HEK293T (cell line): ENCODE measurements around the gene TBC1D24.
"Not testable (repeated sequence)": the region's sequence is repeated elsewhere in the genome, so short reads cannot be mapped to it uniquely, and the experiment has no call there.

Source experiments
- CTCF ChIA-PET: fragments of 350-600 bp; formaldehyde crosslinking; extraction: SDS; loops from one replicate; lab custom pipeline; 2021; ENCODE audit warnings: antibody characterized with exemption, inconsistent platforms; lab: Yijun Ruan, JAX
- POLR2A ChIA-PET: fragments of 350-600 bp; formaldehyde crosslinking; extraction: SDS; loops from one replicate; lab custom pipeline; 2020; ENCODE audit warnings: antibody characterized with exemption, inconsistent platforms; lab: Yijun Ruan, JAX
- DNase-seq: peaks from one replicate; pipeline ENCODE4 v3.0.0; 2012; ENCODE audit warnings: mixed read lengths; ENCODE audit errors: extremely low spot score
- ARNT ChIP-seq: fragments of 450-650 bp; IDR thresholded peaks from 2 replicates; pipeline ENCODE4 v1.6.1; 2017; ENCODE audit warnings: mild to moderate bottlenecking
- BHLHE40 ChIP-seq: fragments of 450-650 bp; IDR thresholded peaks from 2 replicates; pipeline ENCODE4 v1.6.1; 2016; ENCODE audit warnings: mild to moderate bottlenecking, moderate library complexity, borderline replicate concordance
- CTBP1 ChIP-seq: fragments of 450-650 bp; IDR thresholded peaks from 2 replicates; pipeline ENCODE4 v1.6.1; 2016; ENCODE audit warnings: borderline replicate concordance
- FOXK2 ChIP-seq: fragments of 450-650 bp; IDR thresholded peaks from 2 replicates; pipeline ENCODE4 v1.6.1; 2016; ENCODE audit warnings: mild to moderate bottlenecking
- FOXM1 ChIP-seq: fragments of 450-650 bp; IDR thresholded peaks from 2 replicates; pipeline ENCODE4 v1.6.1; 2017; ENCODE audit warnings: mild to moderate bottlenecking, borderline replicate concordance
- HDGF ChIP-seq: fragments of 450-650 bp; IDR thresholded peaks from 2 replicates; pipeline ENCODE4 v1.6.1; 2017; ENCODE audit warnings: antibody characterized with exemption, borderline replicate concordance
- L3MBTL2 ChIP-seq: fragments of 450-650 bp; conservative IDR thresholded peaks from 2 replicates; pipeline ENCODE4 v1.6.1; 2016; ENCODE audit warnings: mild to moderate bottlenecking
- LEF1 ChIP-seq: fragments of 450-650 bp; IDR thresholded peaks from 2 replicates; pipeline ENCODE4 v1.6.1; 2017; ENCODE audit warnings: mild to moderate bottlenecking, borderline replicate concordance
- PKNOX1 ChIP-seq: fragments of 450-650 bp; IDR thresholded peaks from 2 replicates; pipeline ENCODE4 v1.6.1; 2016
- SP1 ChIP-seq: fragments of 450-650 bp; IDR thresholded peaks from 2 replicates; pipeline ENCODE4 v1.6.1; 2017
- TARDBP ChIP-seq: fragments of 450-650 bp; IDR thresholded peaks from 2 replicates; pipeline ENCODE4 v1.6.1; 2016
- ZNF384 ChIP-seq: fragments of 450-650 bp; IDR thresholded peaks from 2 replicates; pipeline ENCODE4 v1.6.1; 2016

TBC1D24 gene

GRCh38 chr16:2533142-2533755, 58.3 kb downstream of the TBC1D24 start:
- POLR2A ChIA-PET, result interaction anchor here (0.8 to 1.3 kb wide), 4 partner anchors 13 to 73 kb away, joined by 3 to 6 read pairs (median 4); partner anchors contain the start of genes AMDHD2 and TEDC2
- CTCF ChIA-PET, DNase-seq: not testable (repeated sequence)
- peak; percentile 90 for TF ChIP-seq ZNF384

GRCh38 chr16:2533912-2534311, 59.0 kb downstream of the TBC1D24 start:
- ChIA-PET POLR2A (no interaction called here), CTCF (no interaction called here)
- no peak for DNase-seq
- TF ChIP-seq L3MBTL2, result no peak

GRCh38 chr16:2534335-2534734, 59.4 kb downstream of the TBC1D24 start:
- POLR2A ChIA-PET, CTCF ChIA-PET, DNase-seq: not testable (repeated sequence)

GRCh38 chr16:2535625-2536013, 60.7 kb downstream of the TBC1D24 start:
- DNase-seq, result no peak
- POLR2A ChIA-PET, result interaction anchor here (1.0 to 1.3 kb wide), 2 partner anchors 20 to 380 kb away, joined by 3 read pairs; partner anchors contain the start of gene TRAF7
- no peak for TF ChIP-seq ZNF384
- TF ChIP-seq ARNT, result no peak
- no peak for TF ChIP-seq FOXK2
- no peak for TF ChIP-seq L3MBTL2
- no peak for TF ChIP-seq PKNOX1
- no peak for TF ChIP-seq CTBP1
- TF ChIP-seq TARDBP, result no peak
- TF ChIP-seq BHLHE40, result no peak
- TF ChIP-seq SP1, result no peak
- no peak for TF ChIP-seq HDGF
- TF ChIP-seq FOXM1, result no peak
- CTCF ChIA-PET, result no interaction called here

- ChIA-PET POLR2A (interaction anchor here (0.7 to 1.6 kb wide), 4 partner anchors 23 to 382 kb away, joined by 3 read pairs; partner anchors contain the start of gene TRAF7), CTCF (no interaction called here)
- peak; percentile 90 for TF ChIP-seq PKNOX1
- no peak for TF ChIP-seq L3MBTL2
- no peak for TF ChIP-seq LEF1
- DNase-seq, result peak; percentile 92
Measured at GRCh38 chr16:2537451-2538379, 62.8 kb downstream of the TBC1D24 start, which contains the start of gene PDPK1. Gene PDPK1, plus strand, starts transcription at chr16:2538021. Its CDS starts 92 bp downstream, at chr16:2538113.

- DNase-seq, CTCF ChIA-PET, POLR2A ChIA-PET: not testable (repeated sequence)
Measured at GRCh38 chr16:2539192-2539844, 64.4 kb downstream of the TBC1D24 start.

- CTCF ChIA-PET, DNase-seq, POLR2A ChIA-PET: not testable (repeated sequence)
Measured at GRCh38 chr16:2539845-2540458, 65.0 kb downstream of the TBC1D24 start.

- DNase-seq, POLR2A ChIA-PET, CTCF ChIA-PET: not testable (repeated sequence)
Measured at GRCh38 chr16:2540912-2541311, 66.0 kb downstream of the TBC1D24 start.

- CTCF ChIA-PET, POLR2A ChIA-PET, DNase-seq: not testable (repeated sequence)
Measured at GRCh38 chr16:2541409-2541808, 66.5 kb downstream of the TBC1D24 start.

- POLR2A ChIA-PET, CTCF ChIA-PET, DNase-seq: not testable (repeated sequence)
Measured at GRCh38 chr16:2543771-2544170, 68.8 kb downstream of the TBC1D24 start.

- CTCF ChIA-PET, POLR2A ChIA-PET, DNase-seq: not testable (repeated sequence)
Measured at GRCh38 chr16:2550283-2550878, 75.5 kb downstream of the TBC1D24 start.
